H1 (cell line): Measurements from ENCODE around the gene ZNF592. TPM values are rescaled to one million over a fixed set of nuclear protein-coding genes. Genes with fewer than 3 reads are reported as not detected.

Experiments used
- BACH1 ChIP-seq: IDR thresholded peaks from 2 replicates; pipeline ENCODE4 v1.6.1; 2012; ENCODE audit warnings: low read length, improper control_type of control experiment
- RXRA ChIP-seq: IDR thresholded peaks from 2 replicates; pipeline ENCODE4 v1.6.1; 2011; ENCODE audit warnings: low read depth, mild to moderate bottlenecking, low read length, moderate library complexity; ENCODE audit not compliant: insufficient read depth
- TAF7 ChIP-seq: optimal IDR thresholded peaks from 2 replicates; pipeline ENCODE3; 2011; ENCODE audit warnings: low read depth, mild to moderate bottlenecking, inconsistent platforms, low read length, moderate library complexity, borderline replicate concordance
- polyA plus RNA-seq, 7 experiments: library from polyadenylated mRNA; depleted of rRNA in 3 of 7; stranded (reverse) in 5 of 7; unstranded in 2 of 7; fragments of >200 nt in 5 of 7; fragments of 200-250 nt in 2 of 7; gene quantifications; 1 replicate in 5 of 7; 2 replicates in 1 of 7; 4 replicates in 1 of 7; pipeline versions ENCODE4 v1.2.1 to v1.2.3, GENCODE V29; 2011 to 2013; ENCODE audit warnings: missing spikeins in 2 of 7, mixed read lengths in 2 of 7
- total RNA-seq: library from RNA; stranded (reverse); fragmentation: NEBNext Ultra II Directional; extraction: Animal tissue kit (Norgen Biotek cat#: 25700); gene quantifications from 2 replicates; pipeline ENCODE4 v1.2.1, GENCODE V29; 2021

Gene ZNF592
- total and polyA plus RNA-seq, 2 of the 8 experiments (the other 6 are each of a cell fraction or from before 2014, with no cell fraction given): 14.2 to 33.0 TPM

GRCh38 chr15:84836844-84837243, 88.5 kb downstream of the ZNF592 start (continued):
- TF ChIP-seq RXRA (no peak), TAF7 (no peak), BACH1 (no peak)
